PC-3 (cell line): ENCODE measurements around the gene MEF2C. TPM values are rescaled to one million over a fixed set of nuclear protein-coding genes. Genes with fewer than 3 reads are reported as not detected.

ENCODE experiments used
- ATAC-seq: fragments of 200-7000 bp; cut with Tn5 transposase; 2 replicates; pipeline ENCODE4 v1.9.1; 2020; ENCODE audit warnings: mild to moderate bottlenecking, moderate library complexity
- BruUV-seq: library from RNA; stranded (reverse); fragments of 400-500 nt; replicated peaks from 2 replicates; lab custom pipeline; 2021; lab: Mats Ljungman, UMichigan
- CTCF ChIA-PET: fragments of 300-600 bp; sonication (Branson Sonifier 250); formaldehyde crosslinking; loops from one replicate; lab custom pipeline; 2022; ENCODE audit warnings: antibody characterized with exemption; lab: Charles Lee
- POLR2A ChIA-PET: fragments of 300-600 bp; sonication (Branson Sonifier 250); formaldehyde crosslinking; loops from one replicate; lab custom pipeline; 2022; ENCODE audit warnings: antibody characterized with exemption; ENCODE audit not compliant: unreplicated experiment; lab: Charles Lee
- DNase-seq: peaks from one replicate; pipeline ENCODE4 v3.0.0-alpha.2; 2015
- H2AFZ ChIP-seq: fragments of 300-600 bp; sonication (generic); 2 replicates; pipeline ENCODE4 v1.6.0; 2016; ENCODE audit warnings: antibody characterized with exemption, low read length
- H3F3A ChIP-seq: fragments of 300-600 bp; sonication (generic); one replicate; pipeline ENCODE4 v1.6.0; 2017; ENCODE audit warnings: antibody characterized with exemption, low read length, control low read depth, mild to moderate bottlenecking; ENCODE audit not compliant: unreplicated experiment
- H3K27ac ChIP-seq: fragments of 300-600 bp; sonication (generic); 2 replicates; pipeline ENCODE4 v1.5.1; 2016; ENCODE audit warnings: mild to moderate bottlenecking, low read length
- H3K27me3 ChIP-seq: fragments of 300-600 bp; sonication (generic); 2 replicates; pipeline ENCODE4 v1.6.1; 2016; ENCODE audit warnings: low read length, mixed read lengths
- H3K36me3 ChIP-seq: fragments of 300-600 bp; sonication (generic); 2 replicates; pipeline ENCODE4 v1.6.1; 2016; ENCODE audit warnings: low read depth, mixed run types, low read length, mixed read lengths
- H3K4me1 ChIP-seq: fragments of 300-600 bp; sonication (generic); 2 replicates; pipeline ENCODE4 v1.5.1; 2016; ENCODE audit warnings: low read length; ENCODE audit not compliant: insufficient read depth
- H3K4me2 ChIP-seq: fragments of 300-600 bp; sonication (generic); 2 replicates; pipeline ENCODE4 v1.6.0; 2016; ENCODE audit warnings: low read length
- H3K4me3 ChIP-seq: fragments of 300-600 bp; sonication (generic); 2 replicates; pipeline ENCODE4 v1.5.1; 2016; ENCODE audit warnings: mild to moderate bottlenecking, low read length, mixed read lengths
- H3K79me2 ChIP-seq: fragments of 300-600 bp; sonication (generic); 2 replicates; pipeline ENCODE4 v1.6.1; 2017; ENCODE audit warnings: low read length, mixed read lengths
- H3K9ac ChIP-seq: fragments of 300-600 bp; sonication (generic); 2 replicates; pipeline ENCODE4 v1.6.0; 2016; ENCODE audit warnings: mild to moderate bottlenecking, low read length
- H3K9me2 ChIP-seq: fragments of 300-600 bp; sonication (generic); replicated peaks from 2 replicates; pipeline ENCODE4 v1.6.1; 2016; ENCODE audit warnings: mixed run types, low read length, mixed read lengths
- H3K9me3 ChIP-seq: fragments of 300-600 bp; sonication (generic); 2 replicates; pipeline ENCODE4 v1.6.1; 2016; ENCODE audit warnings: low read length, mixed read lengths
- H4K20me1 ChIP-seq: fragments of 300-600 bp; sonication (generic); 2 replicates; pipeline ENCODE4 v1.6.1; 2016; ENCODE audit warnings: low read length, mixed read lengths
- CTCF ChIP-seq: fragments of 300-600 bp; sonication (generic); conservative IDR thresholded peaks from 2 replicates; pipeline ENCODE4 v1.5.1; 2017; ENCODE audit warnings: antibody characterized with exemption, low read depth, mild to moderate bottlenecking, low read length
- EZH2 ChIP-seq: fragments of 300-600 bp; sonication (generic); IDR thresholded peaks from one replicate; pipeline ENCODE4 v1.6.1; 2017; ENCODE audit warnings: antibody characterized with exemption, mild to moderate bottlenecking, low read length; ENCODE audit not compliant: unreplicated experiment
- EZH2phosphoT487 ChIP-seq: fragments of 300-600 bp; sonication (generic); IDR thresholded peaks from 2 replicates; pipeline ENCODE4 v1.6.1; 2018; ENCODE audit warnings: mild to moderate bottlenecking, antibody characterized with exemption, low read length, borderline replicate concordance
- intact Hi-C: fragments of 100-400 bp; cut with micrococcal nuclease; formaldehyde crosslinking; loops from 2 replicates; pipeline ENCODE4 v1.9.0; 2023
- total RNA-seq: library from RNA; depleted of rRNA; stranded (reverse); fragments of >200 nt; gene quantifications from 2 replicates; pipeline ENCODE4 v1.2.3, GENCODE V29; 2014

The MEF2C gene
- total RNA-seq, 1 experiment from 2014 or later, result 8.0 TPM

- TF ChIP-seq EZH2 (no peak), CTCF (no peak), EZH2phosphoT487 (no peak)
- no peak overlapping the region for H3K9ac ChIP-seq
Observed at GRCh38 chr5:88824141-88824540, 58.8 kb downstream of the MEF2C start.

GRCh38 chr5:88823201-88823600 lies 59.8 kb downstream of the MEF2C start:
- Histone ChIP-seq H3K9me3 (no peaks in the 10 kb centered on the region), H4K20me1 (no peaks in the 10 kb centered on the region), H3K27me3 (no peaks in the 10 kb centered on the region), H3K27ac (no peak overlapping the region), H3K4me2 (no peak overlapping the region), H3K4me3 (no peak overlapping the region), H2AFZ (no peak overlapping the region), H3F3A (no peaks in the 10 kb centered on the region), H3K4me1 (peaks cover 30% of the 10 kb centered on the region), H3K36me3 (no peaks in the 10 kb centered on the region), H3K79me2 (no peaks in the 10 kb centered on the region), H3K9ac (no peak overlapping the region), H3K9me2 (no peaks in the 10 kb centered on the region)
- ATAC-seq (no peak), DNase-seq (no peak)
- no peak for TF ChIP-seq EZH2phosphoT487
- TF ChIP-seq CTCF, result no peak
- TF ChIP-seq EZH2, result no peak
- no TSS peak for BruUV-seq
- intact Hi-C loops, result no loop called here
- ChIA-PET POLR2A (no interaction called here), CTCF (no interaction called here)

More at GRCh38 chr5:88824141-88824540, 58.8 kb downstream of the MEF2C start:
- no peaks in the 10 kb centered on the region for H3K9me3 ChIP-seq
- POLR2A ChIA-PET, result no interaction called here
- no peaks in the 10 kb centered on the region for H3K27me3 ChIP-seq
- H3K79me2 ChIP-seq, result no peaks in the 10 kb centered on the region
- H3K4me2 ChIP-seq, result no peak overlapping the region
- CTCF ChIA-PET, result no interaction called here
- H4K20me1 ChIP-seq, result no peaks in the 10 kb centered on the region
- H3K27ac ChIP-seq, result no peak overlapping the region
- peaks cover 30% of the 10 kb centered on the region for H3K4me1 ChIP-seq
- H3K9me2 ChIP-seq, result no peaks in the 10 kb centered on the region
- no peak overlapping the region for H3K4me3 ChIP-seq
- no peaks in the 10 kb centered on the region for H3F3A ChIP-seq
- H2AFZ ChIP-seq, result no peak overlapping the region
- ATAC-seq (no peak), DNase-seq (no peak)
- no peaks in the 10 kb centered on the region for H3K36me3 ChIP-seq
- intact Hi-C loops, result no loop called here
- BruUV-seq, result no TSS peak

- intact Hi-C loops, result no loop called here
- Histone ChIP-seq H3K4me2 (no peak overlapping the region), H3K79me2 (no peaks in the 10 kb centered on the region), H3K4me1 (peaks cover 13% of the 10 kb centered on the region), H3K4me3 (no peak overlapping the region), H3F3A (no peaks in the 10 kb centered on the region), H3K27ac (no peak overlapping the region), H4K20me1 (no peaks in the 10 kb centered on the region), H3K36me3 (no peaks in the 10 kb centered on the region), H3K27me3 (no peaks in the 10 kb centered on the region), H3K9me3 (no peaks in the 10 kb centered on the region), H2AFZ (no peak overlapping the region), H3K9ac (no peak overlapping the region), H3K9me2 (no peaks in the 10 kb centered on the region)
- DNase-seq (no peak), ATAC-seq (no peak)
- no peak for TF ChIP-seq CTCF
- no peak for TF ChIP-seq EZH2phosphoT487
- no peak for TF ChIP-seq EZH2
- BruUV-seq, result no TSS peak
- ChIA-PET CTCF (no interaction called here), POLR2A (no interaction called here)
Observed at GRCh38 chr5:88821161-88821560, 61.8 kb downstream of the MEF2C start.
